HepG2 (cell line): Measurements from ENCODE around the gene NDST1. TPM values are rescaled to one million over a fixed set of nuclear protein-coding genes. Genes with fewer than 3 reads are reported as not detected.

Source experiments
- FOXK2 ChIP-seq: fragments of 450-650 bp; IDR thresholded peaks from 2 replicates; pipeline ENCODE4 v1.6.1; 2016
- KDM5A ChIP-seq: fragments of 200-600 bp; sonication (generic); IDR thresholded peaks from 2 replicates; pipeline ENCODE4 v1.7.0; 2018; ENCODE audit warnings: antibody characterized with exemption, mild to moderate bottlenecking, low read length, borderline replicate concordance
- SMARCE1 ChIP-seq: fragments of 450-650 bp; IDR thresholded peaks from 2 replicates; pipeline ENCODE4 v1.6.1; 2017; ENCODE audit warnings: borderline replicate concordance
- STAG1 ChIP-seq: sonication (generic); formaldehyde crosslinking; IDR thresholded peaks from 2 replicates; pipeline ENCODE4 v1.4.0; 2020; ENCODE audit warnings: missing genetic modification reagents
- STAT5B ChIP-seq: sonication (generic); formaldehyde crosslinking; IDR thresholded peaks from 2 replicates; pipeline ENCODE4 v1.4.0; 2020; ENCODE audit warnings: missing genetic modification reagents
- ZNF260 ChIP-seq: sonication (generic); formaldehyde crosslinking; IDR thresholded peaks from 2 replicates; pipeline ENCODE4 v1.4.0; 2020; ENCODE audit warnings: missing genetic modification reagents, low read depth, mild to moderate bottlenecking, borderline replicate concordance
- ZSCAN12 ChIP-seq: sonication (generic); formaldehyde crosslinking; IDR thresholded peaks from 2 replicates; pipeline ENCODE4 v1.9.0; 2021; ENCODE audit warnings: mild to moderate bottlenecking, missing genetic modification reagents
- ZSCAN31 ChIP-seq: sonication (generic); formaldehyde crosslinking; IDR thresholded peaks from 2 replicates; pipeline ENCODE4 v1.5.0; 2020; ENCODE audit warnings: low read depth, mild to moderate bottlenecking, missing genetic modification reagents
- polyA plus RNA-seq, 8 experiments: library from polyadenylated mRNA; depleted of rRNA in 3 of 8; stranded (reverse) in 7 of 8; unstranded in 1 of 8; fragments of >200 nt; fragmentation: Illumina TruSeq in 4 of 8; extraction: Trizol in 4 of 8; gene quantifications; 2 replicates each; pipeline versions ENCODE4 v1.2.1 to v1.2.3, GENCODE V29; 2011 to 2016; ENCODE audit warnings: low read depth in 4 of 8, missing spikeins in 1 of 8, mixed read lengths in 1 of 8; ENCODE audit not compliant: insufficient read depth in 1 of 8
- total RNA-seq, 5 experiments: library from RNA; depleted of rRNA; stranded (reverse); fragments of >200 nt; fragmentation: Illumina TruSeq; extraction: Trizol; gene quantifications; 2 replicates each; pipeline ENCODE4 v1.2.3, GENCODE V29; 2016; ENCODE audit warnings: low read depth in 1 of 5
- TF ChIP-seq, protein P1 (sequence below): sonication (generic); formaldehyde crosslinking; IDR thresholded peaks from 2 replicates; pipeline ENCODE4 v1.4.0; 2020; ENCODE audit warnings: mild to moderate bottlenecking, missing genetic modification reagents, borderline replicate concordance
- TF ChIP-seq, protein P2 (sequence below): sonication (generic); formaldehyde crosslinking; IDR thresholded peaks from 2 replicates; pipeline ENCODE4 v1.4.0; 2020; ENCODE audit warnings: missing genetic modification reagents
- TF ChIP-seq, protein P3 (sequence below): sonication (generic); formaldehyde crosslinking; IDR thresholded peaks from 2 replicates; pipeline ENCODE4 v1.8.0; 2023; ENCODE audit warnings: mild to moderate bottlenecking, missing genetic modification reagents
- TF ChIP-seq, protein P4 (sequence below): sonication (generic); formaldehyde crosslinking; IDR thresholded peaks from 2 replicates; pipeline ENCODE4 v1.4.0; 2020; ENCODE audit warnings: mild to moderate bottlenecking, missing genetic modification reagents
- TF ChIP-seq, protein P5 (sequence below): IDR thresholded peaks from 2 replicates; pipeline ENCODE4 v1.6.1; 2016; ENCODE audit warnings: low read depth
- TF ChIP-seq, protein P6 (sequence below): IDR thresholded peaks from 2 replicates; pipeline ENCODE4 v1.6.1; 2012; ENCODE audit warnings: inconsistent platforms

NDST1 gene
- total and polyA plus RNA-seq, 2 of the 13 experiments (the other 11 are each of a cell fraction or from before 2014, with no cell fraction given) = 23.8 to 26.2 TPM

DNA sequence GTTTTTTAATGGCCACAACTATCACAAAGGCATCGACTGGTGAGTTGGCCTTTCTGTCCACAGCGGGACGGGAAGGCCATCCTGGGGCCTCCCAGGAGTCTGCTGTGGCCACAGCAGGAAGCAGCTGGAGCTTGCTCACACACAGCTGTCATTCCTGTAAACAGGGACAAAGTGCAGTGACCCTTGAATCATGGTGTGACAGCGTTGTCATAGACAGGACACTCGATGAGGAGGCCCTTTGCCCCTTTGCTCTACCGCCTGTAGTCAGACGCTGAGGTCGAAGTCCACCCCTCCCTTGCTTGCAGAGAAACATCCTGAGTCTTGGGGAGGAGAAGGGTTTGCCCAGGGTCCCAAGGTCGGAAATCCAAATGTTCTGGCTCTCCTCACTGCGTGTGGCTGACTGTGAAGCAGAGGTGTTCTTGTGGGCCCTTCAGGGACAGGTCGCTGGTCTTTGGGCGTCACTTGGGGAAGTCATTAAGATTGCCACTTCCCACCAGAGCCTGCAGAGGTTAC lies 35.1 kb downstream of the NDST1 start (continued):
- TF ChIP-seq, protein P1, sequence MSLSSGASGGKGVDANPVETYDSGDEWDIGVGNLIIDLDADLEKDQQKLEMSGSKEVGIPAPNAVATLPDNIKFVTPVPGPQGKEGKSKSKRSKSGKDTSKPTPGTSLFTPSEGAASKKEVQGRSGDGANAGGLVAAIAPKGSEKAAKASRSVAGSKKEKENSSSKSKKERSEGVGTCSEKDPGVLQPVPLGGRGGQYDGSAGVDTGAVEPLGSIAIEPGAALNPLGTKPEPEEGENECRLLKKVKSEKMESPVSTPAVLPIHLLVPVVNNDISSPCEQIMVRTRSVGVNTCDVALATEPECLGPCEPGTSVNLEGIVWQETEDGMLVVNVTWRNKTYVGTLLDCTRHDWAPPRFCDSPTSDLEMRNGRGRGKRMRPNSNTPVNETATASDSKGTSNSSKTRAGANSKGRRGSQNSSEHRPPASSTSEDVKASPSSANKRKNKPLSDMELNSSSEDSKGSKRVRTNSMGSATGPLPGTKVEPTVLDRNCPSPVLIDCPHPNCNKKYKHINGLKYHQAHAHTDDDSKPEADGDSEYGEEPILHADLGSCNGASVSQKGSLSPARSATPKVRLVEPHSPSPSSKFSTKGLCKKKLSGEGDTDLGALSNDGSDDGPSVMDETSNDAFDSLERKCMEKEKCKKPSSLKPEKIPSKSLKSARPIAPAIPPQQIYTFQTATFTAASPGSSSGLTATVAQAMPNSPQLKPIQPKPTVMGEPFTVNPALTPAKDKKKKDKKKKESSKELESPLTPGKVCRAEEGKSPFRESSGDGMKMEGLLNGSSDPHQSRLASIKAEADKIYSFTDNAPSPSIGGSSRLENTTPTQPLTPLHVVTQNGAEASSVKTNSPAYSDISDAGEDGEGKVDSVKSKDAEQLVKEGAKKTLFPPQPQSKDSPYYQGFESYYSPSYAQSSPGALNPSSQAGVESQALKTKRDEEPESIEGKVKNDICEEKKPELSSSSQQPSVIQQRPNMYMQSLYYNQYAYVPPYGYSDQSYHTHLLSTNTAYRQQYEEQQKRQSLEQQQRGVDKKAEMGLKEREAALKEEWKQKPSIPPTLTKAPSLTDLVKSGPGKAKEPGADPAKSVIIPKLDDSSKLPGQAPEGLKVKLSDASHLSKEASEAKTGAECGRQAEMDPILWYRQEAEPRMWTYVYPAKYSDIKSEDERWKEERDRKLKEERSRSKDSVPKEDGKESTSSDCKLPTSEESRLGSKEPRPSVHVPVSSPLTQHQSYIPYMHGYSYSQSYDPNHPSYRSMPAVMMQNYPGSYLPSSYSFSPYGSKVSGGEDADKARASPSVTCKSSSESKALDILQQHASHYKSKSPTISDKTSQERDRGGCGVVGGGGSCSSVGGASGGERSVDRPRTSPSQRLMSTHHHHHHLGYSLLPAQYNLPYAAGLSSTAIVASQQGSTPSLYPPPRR = peak; percentile 98
- TF ChIP-seq SMARCE1 = no peak
- TF ChIP-seq, protein P2, sequence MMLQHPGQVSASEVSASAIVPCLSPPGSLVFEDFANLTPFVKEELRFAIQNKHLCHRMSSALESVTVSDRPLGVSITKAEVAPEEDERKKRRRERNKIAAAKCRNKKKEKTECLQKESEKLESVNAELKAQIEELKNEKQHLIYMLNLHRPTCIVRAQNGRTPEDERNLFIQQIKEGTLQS (CRISPR knock-in tag) = peak; percentile 95
- no peak for TF ChIP-seq KDM5A
- TF ChIP-seq, protein P3, sequence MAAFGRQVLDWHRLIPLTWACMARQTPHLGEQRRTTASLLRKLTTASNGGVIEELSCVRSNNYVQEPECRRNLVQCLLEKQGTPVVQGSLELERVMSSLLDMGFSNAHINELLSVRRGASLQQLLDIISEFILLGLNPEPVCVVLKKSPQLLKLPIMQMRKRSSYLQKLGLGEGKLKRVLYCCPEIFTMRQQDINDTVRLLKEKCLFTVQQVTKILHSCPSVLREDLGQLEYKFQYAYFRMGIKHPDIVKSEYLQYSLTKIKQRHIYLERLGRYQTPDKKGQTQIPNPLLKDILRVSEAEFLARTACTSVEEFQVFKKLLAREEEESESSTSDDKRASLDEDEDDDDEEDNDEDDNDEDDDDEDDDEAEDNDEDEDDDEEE (CRISPR knock-in tag) = peak; percentile 46; the same call in 1 of the 2 replicates
- no peak for TF ChIP-seq ZNF260 (CRISPR knock-in tag)
- TF ChIP-seq ZSCAN31 (CRISPR knock-in tag) = peak; percentile 87; the same call in 1 of the 2 replicates
- TF ChIP-seq, protein P4, sequence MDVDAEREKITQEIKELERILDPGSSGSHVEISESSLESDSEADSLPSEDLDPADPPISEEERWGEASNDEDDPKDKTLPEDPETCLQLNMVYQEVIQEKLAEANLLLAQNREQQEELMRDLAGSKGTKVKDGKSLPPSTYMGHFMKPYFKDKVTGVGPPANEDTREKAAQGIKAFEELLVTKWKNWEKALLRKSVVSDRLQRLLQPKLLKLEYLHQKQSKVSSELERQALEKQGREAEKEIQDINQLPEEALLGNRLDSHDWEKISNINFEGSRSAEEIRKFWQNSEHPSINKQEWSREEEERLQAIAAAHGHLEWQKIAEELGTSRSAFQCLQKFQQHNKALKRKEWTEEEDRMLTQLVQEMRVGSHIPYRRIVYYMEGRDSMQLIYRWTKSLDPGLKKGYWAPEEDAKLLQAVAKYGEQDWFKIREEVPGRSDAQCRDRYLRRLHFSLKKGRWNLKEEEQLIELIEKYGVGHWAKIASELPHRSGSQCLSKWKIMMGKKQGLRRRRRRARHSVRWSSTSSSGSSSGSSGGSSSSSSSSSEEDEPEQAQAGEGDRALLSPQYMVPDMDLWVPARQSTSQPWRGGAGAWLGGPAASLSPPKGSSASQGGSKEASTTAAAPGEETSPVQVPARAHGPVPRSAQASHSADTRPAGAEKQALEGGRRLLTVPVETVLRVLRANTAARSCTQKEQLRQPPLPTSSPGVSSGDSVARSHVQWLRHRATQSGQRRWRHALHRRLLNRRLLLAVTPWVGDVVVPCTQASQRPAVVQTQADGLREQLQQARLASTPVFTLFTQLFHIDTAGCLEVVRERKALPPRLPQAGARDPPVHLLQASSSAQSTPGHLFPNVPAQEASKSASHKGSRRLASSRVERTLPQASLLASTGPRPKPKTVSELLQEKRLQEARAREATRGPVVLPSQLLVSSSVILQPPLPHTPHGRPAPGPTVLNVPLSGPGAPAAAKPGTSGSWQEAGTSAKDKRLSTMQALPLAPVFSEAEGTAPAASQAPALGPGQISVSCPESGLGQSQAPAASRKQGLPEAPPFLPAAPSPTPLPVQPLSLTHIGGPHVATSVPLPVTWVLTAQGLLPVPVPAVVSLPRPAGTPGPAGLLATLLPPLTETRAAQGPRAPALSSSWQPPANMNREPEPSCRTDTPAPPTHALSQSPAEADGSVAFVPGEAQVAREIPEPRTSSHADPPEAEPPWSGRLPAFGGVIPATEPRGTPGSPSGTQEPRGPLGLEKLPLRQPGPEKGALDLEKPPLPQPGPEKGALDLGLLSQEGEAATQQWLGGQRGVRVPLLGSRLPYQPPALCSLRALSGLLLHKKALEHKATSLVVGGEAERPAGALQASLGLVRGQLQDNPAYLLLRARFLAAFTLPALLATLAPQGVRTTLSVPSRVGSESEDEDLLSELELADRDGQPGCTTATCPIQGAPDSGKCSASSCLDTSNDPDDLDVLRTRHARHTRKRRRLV (CRISPR knock-in tag) = no peak
- TF ChIP-seq ZSCAN12 (CRISPR knock-in tag) = 0 out of 2 replicates have a peak, but pooled peaks have one; percentile 68
- TF ChIP-seq, protein P5, sequence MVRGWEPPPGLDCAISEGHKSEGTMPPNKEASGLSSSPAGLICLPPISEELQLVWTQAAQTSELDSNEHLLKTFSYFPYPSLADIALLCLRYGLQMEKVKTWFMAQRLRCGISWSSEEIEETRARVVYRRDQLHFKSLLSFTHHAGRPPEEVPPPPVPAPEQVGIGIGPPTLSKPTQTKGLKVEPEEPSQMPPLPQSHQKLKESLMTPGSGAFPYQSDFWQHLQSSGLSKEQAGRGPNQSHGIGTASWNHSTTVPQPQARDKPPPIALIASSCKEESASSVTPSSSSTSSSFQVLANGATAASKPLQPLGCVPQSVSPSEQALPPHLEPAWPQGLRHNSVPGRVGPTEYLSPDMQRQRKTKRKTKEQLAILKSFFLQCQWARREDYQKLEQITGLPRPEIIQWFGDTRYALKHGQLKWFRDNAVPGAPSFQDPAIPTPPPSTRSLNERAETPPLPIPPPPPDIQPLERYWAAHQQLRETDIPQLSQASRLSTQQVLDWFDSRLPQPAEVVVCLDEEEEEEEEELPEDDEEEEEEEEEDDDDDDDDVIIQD (CRISPR knock-in tag) = peak; percentile 91
- peak; percentile 98 for TF ChIP-seq FOXK2
- peak; percentile 94; the same call in 1 of the 2 replicates for TF ChIP-seq STAT5B (CRISPR knock-in tag)
- TF ChIP-seq, protein P6, sequence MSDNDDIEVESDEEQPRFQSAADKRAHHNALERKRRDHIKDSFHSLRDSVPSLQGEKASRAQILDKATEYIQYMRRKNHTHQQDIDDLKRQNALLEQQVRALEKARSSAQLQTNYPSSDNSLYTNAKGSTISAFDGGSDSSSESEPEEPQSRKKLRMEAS = peak; percentile 96
- TF ChIP-seq STAG1 (CRISPR knock-in tag) = peak; percentile 51
